LNCAP (cell line): ENCODE measurements around the gene LRRC72.

ENCODE experiments used
- TF ChIP-seq, protein P1 (sequence below): fragments of 450-650 bp; IDR thresholded peaks from 2 replicates; pipeline ENCODE4 v1.5.1; 2017; ENCODE audit warnings: mild to moderate bottlenecking

LRRC72 gene

DNA sequence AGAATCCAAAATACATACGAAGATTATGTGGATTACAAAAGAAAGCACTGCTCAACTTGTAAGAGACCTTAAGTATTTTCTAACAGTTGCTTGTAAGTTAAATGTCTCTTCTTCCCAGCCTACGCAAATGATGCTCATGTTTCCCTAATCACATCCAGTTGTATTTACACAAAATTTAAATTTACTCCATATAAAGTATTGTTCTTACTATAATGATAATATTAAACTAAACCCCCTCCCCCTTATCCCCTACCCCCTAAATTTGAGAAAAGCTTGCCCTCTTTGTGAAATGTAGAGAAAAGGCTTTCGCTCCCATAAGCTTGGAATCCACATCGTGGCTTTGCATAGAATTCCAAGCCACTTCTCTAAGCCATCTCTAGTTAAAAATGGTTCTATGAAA is 89.5 kb downstream of the LRRC72 start:
- TF ChIP-seq, protein P1, sequence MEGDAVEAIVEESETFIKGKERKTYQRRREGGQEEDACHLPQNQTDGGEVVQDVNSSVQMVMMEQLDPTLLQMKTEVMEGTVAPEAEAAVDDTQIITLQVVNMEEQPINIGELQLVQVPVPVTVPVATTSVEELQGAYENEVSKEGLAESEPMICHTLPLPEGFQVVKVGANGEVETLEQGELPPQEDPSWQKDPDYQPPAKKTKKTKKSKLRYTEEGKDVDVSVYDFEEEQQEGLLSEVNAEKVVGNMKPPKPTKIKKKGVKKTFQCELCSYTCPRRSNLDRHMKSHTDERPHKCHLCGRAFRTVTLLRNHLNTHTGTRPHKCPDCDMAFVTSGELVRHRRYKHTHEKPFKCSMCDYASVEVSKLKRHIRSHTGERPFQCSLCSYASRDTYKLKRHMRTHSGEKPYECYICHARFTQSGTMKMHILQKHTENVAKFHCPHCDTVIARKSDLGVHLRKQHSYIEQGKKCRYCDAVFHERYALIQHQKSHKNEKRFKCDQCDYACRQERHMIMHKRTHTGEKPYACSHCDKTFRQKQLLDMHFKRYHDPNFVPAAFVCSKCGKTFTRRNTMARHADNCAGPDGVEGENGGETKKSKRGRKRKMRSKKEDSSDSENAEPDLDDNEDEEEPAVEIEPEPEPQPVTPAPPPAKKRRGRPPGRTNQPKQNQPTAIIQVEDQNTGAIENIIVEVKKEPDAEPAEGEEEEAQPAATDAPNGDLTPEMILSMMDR = no peak

DNA sequence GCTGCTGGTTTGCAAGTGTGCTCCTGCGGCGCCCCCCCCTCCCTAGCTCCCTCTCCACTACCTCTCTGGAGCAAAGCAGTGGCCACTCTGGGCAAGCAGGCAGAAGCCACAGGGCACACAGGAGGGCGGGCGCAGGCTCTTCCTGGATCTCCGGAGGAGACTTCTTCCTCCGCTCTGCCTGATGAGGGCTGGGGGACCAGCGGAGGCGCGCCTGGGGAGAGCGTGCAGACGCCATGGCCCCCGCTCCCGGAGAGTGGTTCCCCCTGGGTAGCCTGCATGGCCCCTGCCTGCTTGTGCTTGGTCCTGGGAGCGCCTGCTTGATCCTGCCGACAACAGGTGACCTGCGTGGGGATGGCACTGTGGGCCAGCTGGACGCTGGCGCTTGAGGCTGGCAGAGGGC is 89.9 kb downstream of the LRRC72 start:
- TF ChIP-seq, protein P1 = no peak

DNA sequence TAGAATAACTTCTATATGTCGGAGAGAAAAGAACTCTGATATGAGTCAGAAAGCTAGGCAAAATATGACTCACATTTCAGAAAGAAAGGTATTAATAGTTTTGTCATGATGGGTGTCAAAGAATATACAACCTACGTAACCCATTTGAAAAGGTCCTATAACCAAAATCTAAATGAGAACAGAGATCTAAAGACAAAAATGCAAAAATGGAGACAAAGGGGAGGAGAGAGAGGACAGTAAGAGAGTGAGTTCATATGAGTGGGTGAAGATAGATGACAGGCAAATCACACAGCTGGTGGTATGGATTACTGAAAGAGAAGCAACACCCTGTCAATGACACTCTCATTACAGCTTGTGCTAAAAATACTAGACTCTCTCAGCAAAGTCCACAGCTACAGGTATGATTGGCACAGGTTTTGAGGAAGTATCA is 93.4 kb downstream of the LRRC72 start:
- TF ChIP-seq, protein P1 = no peak

DNA sequence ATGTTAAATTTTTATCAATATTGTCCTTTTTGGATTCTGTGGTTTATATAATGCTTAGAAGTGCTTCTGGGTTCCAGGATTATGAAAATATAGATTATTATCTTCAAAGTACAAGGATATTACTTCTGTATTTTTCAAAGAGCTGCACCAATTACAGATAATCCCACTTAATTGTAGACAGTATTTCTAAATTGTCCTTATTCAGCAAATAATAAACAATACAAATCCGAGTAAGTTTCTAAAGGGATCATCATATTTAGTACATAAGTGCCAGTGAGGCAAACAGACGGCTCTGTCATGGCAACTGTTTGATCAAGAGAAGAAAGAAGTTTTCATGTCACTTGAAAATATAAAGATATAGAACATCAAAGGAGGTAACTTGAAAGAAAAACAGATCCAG is 99.8 kb downstream of the LRRC72 start:
- TF ChIP-seq, protein P1 = no peak

DNA sequence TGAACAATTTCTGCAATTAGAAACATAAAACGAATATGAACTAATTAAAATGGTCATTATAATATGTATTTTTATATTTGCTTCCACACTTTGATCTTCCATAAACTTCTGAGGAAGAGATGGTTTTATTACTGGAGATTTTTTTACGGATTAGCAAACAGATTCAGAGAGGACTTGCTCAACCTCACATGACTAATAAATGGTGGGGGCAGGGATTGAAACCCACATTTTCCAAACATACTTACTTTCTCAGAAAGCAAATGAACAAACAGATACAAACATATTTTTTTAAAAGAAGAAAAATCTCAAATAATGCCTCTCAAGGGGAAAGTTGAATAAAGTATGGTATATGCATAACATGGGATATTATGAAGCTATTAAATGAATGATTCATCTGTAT is 100.6 kb downstream of the LRRC72 start:
- TF ChIP-seq, protein P1 = no peak

DNA sequence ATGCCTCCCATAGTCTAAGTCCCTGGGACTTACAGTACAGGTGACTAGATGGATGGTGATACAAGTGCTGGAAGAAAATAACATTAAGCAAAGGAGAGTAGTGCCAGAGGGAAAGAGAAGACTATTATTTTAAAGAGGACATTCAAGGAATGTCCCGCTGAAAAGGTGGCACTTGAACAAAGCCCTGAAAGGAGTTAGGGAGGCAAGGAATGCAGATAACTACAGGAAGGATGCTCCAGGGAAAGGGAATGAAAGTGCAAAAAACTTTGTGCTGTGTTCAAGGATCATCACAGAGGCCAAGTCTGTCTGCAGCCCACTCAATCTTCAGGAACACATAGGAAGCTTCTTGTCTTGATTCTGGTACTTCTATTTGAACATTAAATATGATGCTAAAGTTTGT is 104.0 kb downstream of the LRRC72 start:
- TF ChIP-seq, protein P1 = no peak
